K562 (cell line): ENCODE results near the gene HSPA8. TPM values are rescaled to one million over a fixed set of nuclear protein-coding genes. Genes with fewer than 3 reads are reported as not detected.

Experiments used
- ARID4B ChIP-seq: sonication (generic); formaldehyde crosslinking; IDR thresholded peaks from 2 replicates; pipeline ENCODE4 v1.8.0; 2022; ENCODE audit warnings: mild to moderate bottlenecking, missing genetic modification reagents
- BHLHE40 ChIP-seq: IDR thresholded peaks from 2 replicates; pipeline ENCODE4 v1.6.1; 2011; ENCODE audit warnings: low read length, improper control_type of control experiment
- KLF6 ChIP-seq: fragments of 250-450 bp; sonication (Bioruptor Pico); IDR thresholded peaks from 2 replicates; pipeline ENCODE4 v1.4.0; 2020; ENCODE audit warnings: mild to moderate bottlenecking, moderate library complexity, borderline replicate concordance
- RAD21 ChIP-seq, 2 experiments: fragments of 250-450 bp in 1 of 2; fragments of 450-650 bp in 1 of 2; sonication (Bioruptor Pico) in 1 of 2; formaldehyde crosslinking in 1 of 2; IDR thresholded peaks in 1 of 2; conservative IDR thresholded peaks in 1 of 2; 2 replicates each; pipeline versions ENCODE4 v1.4.0 to v1.8.0; 2020 to 2022; ENCODE audit warnings: mild to moderate bottlenecking in 2 of 2, moderate library complexity in 1 of 2
- SMAD1 ChIP-seq: fragments of 150-350 bp; IDR thresholded peaks from 2 replicates; pipeline ENCODE4 v1.6.1; 2014; ENCODE audit warnings: low read length, low read depth; ENCODE audit not compliant: partially characterized antibody
- ZBTB11 ChIP-seq, 3 experiments: fragments of 200-800 bp in 1 of 3; fragments of 250-450 bp in 1 of 3; fragments of 450-650 bp in 1 of 3; sonication (Bioruptor Pico) in 1 of 3; sonication (Bioruptor generic) in 1 of 3; formaldehyde crosslinking in 1 of 3; IDR thresholded peaks; 2 replicates each; pipeline versions ENCODE4 v1.6.1 to v1.8.0; 2016 to 2022; ENCODE audit warnings: mild to moderate bottlenecking in 2 of 3, missing genetic modification characterization in 2 of 3, missing compliant biosample characterization in 1 of 3, moderate library complexity in 1 of 3
- ZNF518B ChIP-seq: fragments of 250-450 bp; sonication (Bioruptor Pico); IDR thresholded peaks from 2 replicates; pipeline ENCODE4 v1.5.0; 2021; ENCODE audit warnings: mild to moderate bottlenecking, moderate library complexity
- polyA plus RNA-seq, 8 experiments: library from polyadenylated mRNA; depleted of rRNA in 4 of 8; stranded (reverse) in 5 of 8; unstranded in 3 of 8; fragments of >200 nt; fragmentation: Nextera tagmentation in 2 of 8; fragmentation: Illumina TruSeq in 1 of 8; extraction: Ambion mirVana in 2 of 8; extraction: Trizol in 1 of 8; gene quantifications; 2 replicates each; pipeline versions ENCODE4 v1.2.1 to v1.2.3, GENCODE V29; 2011 to 2014; ENCODE audit warnings: inconsistent platforms in 1 of 8, missing spikeins in 1 of 8
- total RNA-seq, 7 experiments: library from RNA; depleted of rRNA in 6 of 7; stranded (reverse); fragments of >200 nt in 6 of 7; fragmentation: Illumina TruSeq in 2 of 7; extraction: Trizol in 2 of 7; gene quantifications; 2 replicates each; pipeline versions ENCODE4 v1.2.1 to v1.2.3, GENCODE V29; 2011 to 2021; ENCODE audit warnings: low replicate concordance in 1 of 7

Gene HSPA8
- total and polyA plus RNA-seq, 9 of the 15 experiments (the other 6 are each of a cell fraction or from before 2014, with no cell fraction given) = 1,250 to 3,966 (median 2,773) TPM

- TF ChIP-seq ZBTB11 (CRISPR knock-in tag; IDR thresholded peaks at IDR 0.05) (peak in 1 of 3 experiments; percentile 6; a peak in 1 of 6 replicates), SMAD1 (no peak), ARID4B (CRISPR knock-in tag) (no peak), RAD21 (CRISPR knock-in tag; conservative IDR thresholded peaks at IDR 0.05 in 1 of 2, IDR thresholded peaks at IDR 0.05 in 1 of 2) (no peak), ZNF518B (CRISPR knock-in tag) (no peak), KLF6 (CRISPR knock-in tag) (no peak), BHLHE40 (no peak; the same call in 1 of the 2 replicates)
Observed at GRCh38 chr11:123062892-123063825, 1.2 kb upstream of the HSPA8 start (continued).
